ENCODE data around the gene ADAMTS2. TPM values are rescaled to one million over a fixed set of nuclear protein-coding genes. Genes with fewer than 3 reads are reported as not detected.

ADAMTS2 gene
- total and polyA plus RNA-seq, 2 experiments from 2014 or later, result 1.6 to 8.1 TPM

- no peak for TF ChIP-seq ZNF462 (CRISPR knock-in tag; IDR thresholded peaks at IDR 0.05)
Measured at GRCh38 chr5:179208706-179209358, 136.4 kb downstream of the ADAMTS2 start (continued).

GRCh38 chr5:179207920-179208705, 137.1 kb downstream of the ADAMTS2 start:
- 0 out of 2 replicates have a peak, but pooled peaks cover 4% of the 10 kb centered on the region for H3K4me1 ChIP-seq (ENCODE audit: insufficient read depth)
- TF ChIP-seq JUNB (IDR thresholded peaks at IDR 0.05; ENCODE audit: unreplicated experiment) (no peak), CTCF (conservative IDR thresholded peaks at IDR 0.05; ENCODE audit: low read depth in 2 of 2) (no peak), CREB1 (CRISPR knock-in tag; IDR thresholded peaks at IDR 0.05; ENCODE audit: low read depth) (no peak)
- ATAC-seq, result no peak; the same call in 2 of the 3 replicates
- no peak overlapping the region for H2AFZ ChIP-seq
- no peaks in the 10 kb centered on the region for H3F3A ChIP-seq (replicated peaks; ENCODE audit: low read depth)
- peaks cover 4% of the 10 kb centered on the region for H3K27me3 Mint-ChIP-seq (ENCODE audit: insufficient read depth, low read depth, poor library complexity)
- no peak overlapping the region for H3K27ac ChIP-seq (ENCODE audit: low read depth)
- H3K79me2 ChIP-seq (replicated peaks; ENCODE audit: insufficient read depth), result no peaks in the 10 kb centered on the region
- no peaks in the 10 kb centered on the region for H3K9me3 Mint-ChIP-seq
- H3K4me3 ChIP-seq, result no peak overlapping the region
- H3K36me3 ChIP-seq (ENCODE audit: insufficient read depth), result no peaks in the 10 kb centered on the region
- no peak overlapping the region for H3K4me3 Mint-ChIP-seq
- H3K4me1 Mint-ChIP-seq, result peaks cover 4% of the 10 kb centered on the region; the same call in 1 of the 3 replicates
- no peaks in the 10 kb centered on the region for H3K9me2 ChIP-seq (ENCODE audit: insufficient read depth)
- H3K27me3 ChIP-seq (ENCODE audit: insufficient read depth), result no peaks in the 10 kb centered on the region
- no peak overlapping the region for H3K27ac Mint-ChIP-seq
- no peak overlapping the region for H3K4me2 ChIP-seq
- DNase-seq (ENCODE audit: low spot score), result no peak
- H4K20me1 ChIP-seq (replicated peaks; ENCODE audit: insufficient read depth), result no peaks in the 10 kb centered on the region
- no peaks in the 10 kb centered on the region for H3K36me3 Mint-ChIP-seq (ENCODE audit: low read depth)

All from GM23338 (cell line).